Body of pancreas (tissue), 4 donors: Measurements from ENCODE around the gene RPTOR. TPM values are rescaled to one million over a fixed set of nuclear protein-coding genes. Genes with fewer than 3 reads are reported as not detected.

Experiments
- ATAC-seq: fragments of 150-250 bp; one replicate; pipeline ENCODE4 v1.9.1; 2016
- DNase-seq, 4 donors: peaks; one replicate each; pipeline ENCODE4 v3.0.0-alpha.2; 2019
- H3K27ac ChIP-seq, 4 donors: fragments of 200-600 bp; sonication (generic); 1 replicate in 3 of 4; 2 replicates in 1 of 4; pipeline versions ENCODE4 v1.5.1 to v1.6.1; 2016 to 2019; ENCODE audit warnings: mild to moderate bottlenecking in 1 of 4, mixed read lengths in 1 of 4, moderate library complexity in 1 of 4
- H3K27me3 ChIP-seq, 2 donors: fragments of 200-600 bp; sonication (generic); one replicate each; pipeline ENCODE4 v1.6.0; 2016; ENCODE audit warnings: mild to moderate bottlenecking in 1 of 2
- H3K36me3 ChIP-seq, 2 donors: fragments of 200-600 bp; sonication (generic); replicated peaks in 1 of 2; 2 replicates each; pipeline ENCODE4 v1.5.1; 2016; ENCODE audit warnings: low read depth in 2 of 2; ENCODE audit not compliant: insufficient read depth in 1 of 2
- H3K4me1 ChIP-seq: fragments of 200-600 bp; sonication (generic); one replicate; pipeline ENCODE4 v1.6.0; 2016
- H3K4me3 ChIP-seq, 2 donors: fragments of 200-600 bp; sonication (generic); 1 replicate in 1 of 2; 2 replicates in 1 of 2; pipeline ENCODE4 v1.5.1; 2016 to 2019
- H3K9me3 ChIP-seq, 3 donors: fragments of 200-600 bp; sonication (generic); 1 replicate in 2 of 3; 2 replicates in 1 of 3; pipeline ENCODE4 v1.5.1; 2016
- CTCF ChIP-seq, 7 experiments: fragments of 450-650 bp in 4 of 7; fragments of 200-600 bp in 3 of 7; sonication (generic) in 3 of 7; IDR thresholded peaks; one replicate each; pipeline ENCODE4 v1.5.1; 2016 to 2019; ENCODE audit warnings: antibody characterized with exemption in 7 of 7
- POLR2A ChIP-seq, 3 donors: fragments of 450-650 bp; IDR thresholded peaks; one replicate each; pipeline ENCODE4 v1.6.1; 2016; ENCODE audit warnings: antibody characterized with exemption in 3 of 3, mild to moderate bottlenecking in 2 of 3
- WGBS, 2 donors: methylation state at CpG; one replicate each; pipeline ENCODE4 v1.1.5; 2017; 5-methylcytosine and 5-hydroxymethylcytosine counted together
- intact Hi-C: fragments of 100-400 bp; cut with DNase I; formaldehyde crosslinking; loops from one replicate; pipeline ENCODE4 v1.15.1; 2023
- total RNA-seq, 2 donors: library from RNA; depleted of rRNA; stranded (reverse); fragments of >200 nt; gene quantifications; one replicate each; pipeline ENCODE4 v1.1.0, GENCODE V29; 2016

RPTOR gene
- total RNA-seq, 2 donors from 2014 or later = 22.3 to 34.3 TPM

- H3K4me3 ChIP-seq = no peak overlapping the region
- 87 to 88% methylated on average over 11 to 21 of the region's 21 CpGs for WGBS, 2 donors
- H3K27me3 ChIP-seq = peaks cover 0 to 14% of the 10 kb centered on the region in 2 donors
- ATAC-seq = no peak
- intact Hi-C loops = no loop called here
- peaks cover 16% of the 10 kb centered on the region for H3K4me1 ChIP-seq
- peaks cover 0 to 4% of the 10 kb centered on the region in 2 donors for H3K36me3 ChIP-seq
- no peak for DNase-seq
- no peaks in the 10 kb centered on the region for H3K9me3 ChIP-seq
- H3K27ac ChIP-seq = no peak overlapping the region
- TF ChIP-seq POLR2A (IDR thresholded peaks at IDR 0.05) (no peak), CTCF (IDR thresholded peaks at IDR 0.05) (no peak)
Observed at GRCh38 chr17:80965606-80966005, 421.0 kb downstream of the RPTOR start.

GRCh38 chr17:80967404-80967872, 422.8 kb downstream of the RPTOR start:
- peaks cover 16% of the 10 kb centered on the region for H3K4me1 ChIP-seq
- no peak overlapping the region for H3K27ac ChIP-seq
- peaks cover 0 to 4% of the 10 kb centered on the region in 2 donors for H3K36me3 ChIP-seq
- 65 to 74% methylated on average over 8 to 17 of the region's 19 CpGs for WGBS, 2 donors
- no peaks in the 10 kb centered on the region for H3K9me3 ChIP-seq
- ATAC-seq = no peak
- H3K4me3 ChIP-seq = no peak overlapping the region
- peaks cover 0 to 17% of the 10 kb centered on the region in 2 donors for H3K27me3 ChIP-seq
- no peak for TF ChIP-seq CTCF (IDR thresholded peaks at IDR 0.05)
- TF ChIP-seq POLR2A (IDR thresholded peaks at IDR 0.05) = no peak
- DNase-seq = no peak
- intact Hi-C loops = no loop called here

- Histone ChIP-seq H3K27ac (no peak overlapping the region), H3K36me3 (peaks cover 0 to 4% of the 10 kb centered on the region in 2 donors), H3K9me3 (no peaks in the 10 kb centered on the region), H3K4me1 (peaks cover 16% of the 10 kb centered on the region), H3K27me3 (peaks cover 0 to 17% of the 10 kb centered on the region in 2 donors), H3K4me3 (no peak overlapping the region)
- ATAC-seq (peak; percentile 28), DNase-seq (peak in 3 of 4 donors; percentile 31 to 77 (median 67))
- no peak for TF ChIP-seq POLR2A (IDR thresholded peaks at IDR 0.05)
- TF ChIP-seq CTCF (IDR thresholded peaks at IDR 0.05) = no peak
- 11 to 47% methylated on average over 3 to 17 of the region's 17 CpGs for WGBS, 2 donors
- intact Hi-C loops = no loop called here
Observed at GRCh38 chr17:80968602-80969029, 424.0 kb downstream of the RPTOR start.

- 0 to 22% methylated on average over 2 to 19 of the region's 20 CpGs for WGBS, 2 donors
- H3K4me1 ChIP-seq = peaks cover 16% of the 10 kb centered on the region
- H3K27me3 ChIP-seq = peaks cover 0 to 17% of the 10 kb centered on the region in 2 donors
- peak in 1 of 4 donors; percentile 49 for DNase-seq
- TF ChIP-seq CTCF (IDR thresholded peaks at IDR 0.05) (no peak), POLR2A (IDR thresholded peaks at IDR 0.05) (no peak)
- H3K27ac ChIP-seq = no peak overlapping the region
- H3K9me3 ChIP-seq = no peaks in the 10 kb centered on the region
- H3K4me3 ChIP-seq = no peak overlapping the region
- peak; percentile 24 for ATAC-seq
- intact Hi-C loops = no loop called here
- peaks cover 0 to 4% of the 10 kb centered on the region in 2 donors for H3K36me3 ChIP-seq
Observed at GRCh38 chr17:80969030-80969673, 424.5 kb downstream of the RPTOR start.

- Histone ChIP-seq H3K36me3 (no peaks in the 10 kb centered on the region), H3K4me3 (no peak overlapping the region), H3K4me1 (peaks cover 16% of the 10 kb centered on the region), H3K27me3 (peaks cover 0 to 17% of the 10 kb centered on the region in 2 donors), H3K27ac (no peak overlapping the region), H3K9me3 (no peaks in the 10 kb centered on the region)
- TF ChIP-seq CTCF (IDR thresholded peaks at IDR 0.05) = no peak
- TF ChIP-seq POLR2A (IDR thresholded peaks at IDR 0.05) = no peak
- WGBS, 2 donors = 67 to 72% methylated on average over 7 of the region's 10 CpGs
- intact Hi-C loops = no loop called here
- ATAC-seq = no peak
- DNase-seq = no peak
Observed at GRCh38 chr17:80969674-80970043, 425.0 kb downstream of the RPTOR start.
